AG04449 (cell line): ENCODE data around the gene PAXIP1.

ENCODE experiments used
- CTCF ChIA-PET: fragments of 350-600 bp; formaldehyde crosslinking; extraction: SDS; loops from one replicate; lab custom pipeline; 2021; ENCODE audit warnings: antibody characterized with exemption; lab: Yijun Ruan, JAX
- POLR2A ChIA-PET: fragments of 400-600, 350-600 bp; formaldehyde crosslinking; extraction: SDS; loops from one replicate; lab custom pipeline; 2020; ENCODE audit warnings: antibody characterized with exemption, inconsistent platforms; lab: Yijun Ruan, JAX
- DNase-seq: peaks from one replicate; pipeline ENCODE4 v3.0.0-alpha.2; 2010; ENCODE audit warnings: low read depth, low spot score
- H3K4me3 ChIP-seq: 2 replicates; pipeline ENCODE4 v1.5.1; 2011; ENCODE audit warnings: low read depth, mild to moderate bottlenecking, control low read depth, low read length
- TF ChIP-seq, protein P1 (sequence below): IDR thresholded peaks from one replicate; pipeline ENCODE4 v1.5.1; 2011; ENCODE audit warnings: mild to moderate bottlenecking, moderate library complexity, low read length, control low read depth, inconsistent platforms; ENCODE audit not compliant: insufficient read depth; ENCODE audit errors: missing control alignments

PAXIP1 gene

GRCh38 chr7:154965014-154965413 lies 37.9 kb downstream of the PAXIP1 start:
- ChIA-PET POLR2A (no interaction called here), CTCF (interaction anchor here (2.0 kb wide), 1 partner anchor 12 kb away, joined by 8 read pairs; no protein-coding TSS in a partner anchor)
- H3K4me3 ChIP-seq = no peak overlapping the region
- DNase-seq = no peak
- TF ChIP-seq, protein P1, sequence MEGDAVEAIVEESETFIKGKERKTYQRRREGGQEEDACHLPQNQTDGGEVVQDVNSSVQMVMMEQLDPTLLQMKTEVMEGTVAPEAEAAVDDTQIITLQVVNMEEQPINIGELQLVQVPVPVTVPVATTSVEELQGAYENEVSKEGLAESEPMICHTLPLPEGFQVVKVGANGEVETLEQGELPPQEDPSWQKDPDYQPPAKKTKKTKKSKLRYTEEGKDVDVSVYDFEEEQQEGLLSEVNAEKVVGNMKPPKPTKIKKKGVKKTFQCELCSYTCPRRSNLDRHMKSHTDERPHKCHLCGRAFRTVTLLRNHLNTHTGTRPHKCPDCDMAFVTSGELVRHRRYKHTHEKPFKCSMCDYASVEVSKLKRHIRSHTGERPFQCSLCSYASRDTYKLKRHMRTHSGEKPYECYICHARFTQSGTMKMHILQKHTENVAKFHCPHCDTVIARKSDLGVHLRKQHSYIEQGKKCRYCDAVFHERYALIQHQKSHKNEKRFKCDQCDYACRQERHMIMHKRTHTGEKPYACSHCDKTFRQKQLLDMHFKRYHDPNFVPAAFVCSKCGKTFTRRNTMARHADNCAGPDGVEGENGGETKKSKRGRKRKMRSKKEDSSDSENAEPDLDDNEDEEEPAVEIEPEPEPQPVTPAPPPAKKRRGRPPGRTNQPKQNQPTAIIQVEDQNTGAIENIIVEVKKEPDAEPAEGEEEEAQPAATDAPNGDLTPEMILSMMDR = no peak

DNA sequence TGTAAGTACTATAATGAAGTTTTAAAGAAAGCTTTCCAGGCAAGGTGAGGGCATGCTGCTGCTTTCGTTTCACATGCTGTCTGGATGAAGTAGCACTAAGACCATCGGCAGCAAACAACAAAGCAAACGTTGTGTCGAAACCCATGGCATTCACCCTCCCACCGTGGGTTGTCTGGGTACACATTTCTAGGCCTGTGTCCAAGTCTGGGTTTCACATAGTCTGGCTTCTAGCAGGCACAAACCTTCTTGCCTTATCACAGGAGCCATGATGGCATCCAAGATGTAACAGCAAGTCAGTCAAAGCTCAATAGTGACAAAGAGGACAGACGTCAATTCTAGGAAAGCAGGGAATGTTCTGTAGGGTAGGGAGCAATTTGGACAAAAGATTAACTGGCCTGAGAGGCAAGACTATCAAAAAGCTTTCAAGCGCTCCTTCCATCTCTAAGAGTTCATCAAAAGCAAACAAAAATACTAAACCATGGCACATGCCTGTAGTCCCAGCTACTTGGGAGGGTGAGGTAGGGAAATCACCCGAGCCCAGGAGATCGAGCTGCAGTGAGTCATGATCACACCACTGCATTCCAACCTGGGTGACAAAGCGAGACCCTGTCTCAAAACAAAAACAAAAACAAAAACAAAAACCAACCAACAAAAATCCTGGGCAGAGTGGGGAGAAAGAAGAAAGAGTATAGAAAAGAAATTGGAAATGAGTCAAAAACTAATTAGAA lies 42.7 kb downstream of the PAXIP1 start:
- no peak overlapping the region for H3K4me3 ChIP-seq
- TF ChIP-seq, protein P1 = no peak
- ChIA-PET CTCF (interaction anchor here (0.8 to 1.4 kb wide), 3 partner anchors 10 to 639 kb away, joined by 3 read pairs; no protein-coding TSS in a partner anchor), POLR2A (no interaction called here)
- no peak for DNase-seq

GRCh38 chr7:154956427-154956826 lies 46.5 kb downstream of the PAXIP1 start:
- TF ChIP-seq, protein P1 = no peak
- CTCF ChIA-PET = interaction anchor here (1.7 to 2.8 kb wide), 2 partner anchors 29 to 43 kb away, joined by 6 to 12 read pairs; no protein-coding TSS in a partner anchor
- POLR2A ChIA-PET = no interaction called here
- no peak overlapping the region for H3K4me3 ChIP-seq
- DNase-seq = no peak

DNA sequence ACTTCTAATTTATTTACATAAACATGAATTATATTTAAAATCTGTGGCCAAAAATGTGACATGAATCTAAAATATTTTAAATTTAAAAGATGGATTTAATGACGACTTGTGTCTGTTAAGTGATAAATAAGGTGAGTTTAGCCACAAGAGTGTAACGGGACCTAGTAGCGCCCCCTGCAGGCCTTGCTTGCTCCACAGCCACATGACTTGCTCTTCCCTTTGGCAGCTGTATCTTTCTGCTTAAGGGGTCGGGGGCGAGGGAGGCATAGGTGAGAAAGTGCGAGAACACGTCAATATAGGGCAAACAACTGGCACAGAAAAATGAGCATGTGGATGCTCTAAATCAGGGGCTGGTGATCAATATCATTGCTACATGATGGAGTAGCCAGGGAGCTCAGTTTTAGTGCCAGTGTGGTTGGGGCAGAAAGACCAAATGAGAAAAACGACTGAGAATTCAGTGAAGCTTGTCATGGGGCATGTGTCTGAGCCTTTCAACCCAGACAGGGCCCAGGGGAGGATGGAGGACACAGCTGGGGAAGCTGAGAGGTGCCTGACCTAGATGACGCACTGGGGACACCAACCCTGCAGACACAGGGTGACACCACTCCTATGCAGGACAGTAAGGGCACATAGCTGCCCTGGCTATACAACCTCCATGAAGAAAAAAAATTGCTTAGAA lies 49.8 kb downstream of the PAXIP1 start:
- DNase-seq = no peak

GRCh38 chr7:154950960-154951359 lies 52.0 kb downstream of the PAXIP1 start:
- POLR2A ChIA-PET = no interaction called here
- TF ChIP-seq, protein P1 = no peak
- DNase-seq = no peak
- H3K4me3 ChIP-seq = no peak overlapping the region
- CTCF ChIA-PET = interaction anchor here (0.9 to 4.1 kb wide), 5 partner anchors 8 to 394 kb away, joined by 3 to 38 read pairs (median 4); no protein-coding TSS in a partner anchor

More for the DNA sequence above, 49.8 kb downstream of the PAXIP1 start:
- POLR2A ChIA-PET = no interaction called here
- TF ChIP-seq, protein P1 = peak; percentile 73
- CTCF ChIA-PET = interaction anchor here (1.0 to 4.1 kb wide), 13 partner anchors 10 to 392 kb away, joined by 3 to 38 read pairs (median 5); no protein-coding TSS in a partner anchor
- H3K4me3 ChIP-seq = no peak overlapping the region

GRCh38 chr7:154947604-154948003 lies 55.3 kb downstream of the PAXIP1 start:
- DNase-seq = no peak
- ChIA-PET CTCF (interaction anchor here (0.8 to 3.3 kb wide), 3 partner anchors 11 to 34 kb away, joined by 3 to 16 read pairs (median 3); no protein-coding TSS in a partner anchor), POLR2A (no interaction called here)
- H3K4me3 ChIP-seq = no peak overlapping the region
- TF ChIP-seq, protein P1 = no peak
